Measurements from ENCODE around the gene ACAA2.
"Not testable (repeated sequence)": the region's sequence is repeated elsewhere in the genome, so short reads cannot be mapped to it uniquely, and the experiment has no call there.

ACAA2 gene

DNA sequence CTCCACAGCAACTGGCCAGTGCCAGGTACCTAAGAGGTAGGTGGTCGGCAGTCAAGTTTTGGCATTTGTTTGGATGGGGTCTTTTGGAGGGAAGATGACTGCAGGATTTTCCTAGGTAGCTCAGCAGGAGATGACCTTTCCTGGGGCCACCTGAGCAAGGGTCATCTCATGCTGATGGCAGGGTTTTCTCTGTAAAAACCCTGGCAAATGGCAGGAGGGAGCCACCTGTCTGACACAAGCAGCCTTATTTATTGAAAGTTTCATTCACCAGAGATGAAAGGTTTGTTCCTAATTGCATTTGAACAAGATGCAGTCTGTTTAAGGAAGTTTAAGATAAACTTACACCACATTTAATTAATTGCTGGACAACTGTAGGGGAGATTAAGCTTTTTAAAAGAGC lies 31.6 kb upstream of the ACAA2 start:
- DNase-seq (ENCODE audit: low spot score): no peak

GRCh38 chr18:49843778-49844625 lies 30.7 kb upstream of the ACAA2 start:
- DNase-seq (ENCODE audit: low spot score): no peak

DNA sequence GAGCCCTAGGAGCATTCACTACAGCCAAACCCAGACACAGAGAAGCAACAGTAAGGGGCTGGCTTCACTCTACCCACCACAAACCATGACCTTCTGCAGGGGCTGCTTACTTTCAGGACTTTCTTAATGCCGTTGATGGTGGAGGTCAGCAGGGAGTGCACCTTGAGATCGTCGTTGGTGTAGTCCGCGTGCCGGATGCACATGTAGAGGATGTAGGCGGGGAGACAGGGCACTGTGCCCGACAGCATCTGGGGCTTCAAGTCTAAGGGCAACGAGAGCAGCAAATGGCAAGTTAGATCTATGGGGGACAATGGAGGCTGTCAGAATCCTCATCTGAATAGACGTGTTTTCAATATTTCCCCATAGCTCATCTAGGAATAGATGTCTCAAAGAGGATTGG lies 29.8 kb upstream of the ACAA2 start:
- DNase-seq (ENCODE audit: low spot score): no peak

DNA sequence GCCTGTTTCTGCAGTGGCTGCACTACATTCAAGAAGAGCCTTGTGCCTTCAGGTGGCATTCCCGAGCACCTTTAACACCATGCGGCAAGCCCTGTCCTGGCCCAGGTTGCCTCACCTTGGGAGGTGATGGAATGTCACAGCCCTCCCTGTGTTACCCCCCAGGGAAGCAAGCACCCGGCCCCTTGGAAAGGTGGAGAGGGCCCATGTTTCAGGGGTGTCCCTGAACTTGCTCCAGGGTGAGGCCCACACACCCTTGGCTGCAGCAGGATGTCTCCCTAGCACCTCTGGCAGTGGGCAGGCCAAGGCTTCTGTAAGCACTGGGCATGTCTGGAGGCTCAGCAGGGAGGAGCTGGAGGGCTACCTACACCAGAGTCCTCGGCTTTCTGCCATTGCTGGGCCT lies 29.3 kb upstream of the ACAA2 start:
- no peak for DNase-seq (ENCODE audit: low spot score)

DNA sequence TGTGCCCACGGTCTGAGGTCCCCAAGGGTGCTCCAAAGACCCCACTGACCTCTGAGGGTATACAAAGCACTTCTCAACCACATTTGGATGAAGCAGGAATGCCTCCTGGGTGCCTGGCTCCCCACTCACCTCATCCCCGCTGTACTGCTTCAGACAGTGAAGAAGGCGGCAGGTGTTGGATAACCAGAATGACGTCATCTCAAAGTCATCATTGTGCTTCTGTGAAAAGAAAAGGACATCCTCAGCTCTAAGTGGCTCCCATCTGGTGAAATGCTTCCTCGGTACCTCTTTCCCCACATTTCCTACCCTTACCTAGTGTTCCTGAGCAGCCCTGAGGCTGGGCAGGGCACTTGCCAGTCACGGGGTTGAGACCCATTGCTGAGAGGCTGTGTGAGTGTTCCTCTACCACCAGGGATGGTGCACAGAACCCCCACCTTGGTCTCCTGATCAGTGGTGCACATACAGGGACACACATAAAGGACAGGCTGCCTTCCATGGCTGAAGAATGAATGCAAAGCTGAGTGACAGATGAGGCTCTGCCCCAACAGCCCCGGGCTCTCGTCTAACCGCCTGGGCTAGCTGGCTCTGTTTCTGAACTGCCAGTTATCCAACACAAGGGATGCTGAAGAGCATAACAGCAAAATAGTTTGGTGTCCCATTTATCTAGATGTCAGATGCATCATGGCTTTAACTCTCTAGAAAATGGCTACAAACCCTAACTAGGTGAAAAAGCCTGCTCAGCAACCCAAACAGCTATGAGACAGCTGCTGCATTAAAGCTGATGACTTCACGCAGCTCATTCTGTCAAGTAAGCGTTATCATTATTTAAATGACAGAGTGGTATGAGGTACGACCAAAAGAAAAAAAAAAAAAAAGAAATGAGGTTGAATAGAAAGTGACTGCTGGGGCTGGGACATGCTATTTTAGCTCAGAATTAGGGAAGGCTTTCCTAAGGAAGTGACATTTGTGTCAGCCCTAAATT lies 28.2 kb upstream of the ACAA2 start:
- DNase-seq (ENCODE audit: low spot score): no peak

DNA sequence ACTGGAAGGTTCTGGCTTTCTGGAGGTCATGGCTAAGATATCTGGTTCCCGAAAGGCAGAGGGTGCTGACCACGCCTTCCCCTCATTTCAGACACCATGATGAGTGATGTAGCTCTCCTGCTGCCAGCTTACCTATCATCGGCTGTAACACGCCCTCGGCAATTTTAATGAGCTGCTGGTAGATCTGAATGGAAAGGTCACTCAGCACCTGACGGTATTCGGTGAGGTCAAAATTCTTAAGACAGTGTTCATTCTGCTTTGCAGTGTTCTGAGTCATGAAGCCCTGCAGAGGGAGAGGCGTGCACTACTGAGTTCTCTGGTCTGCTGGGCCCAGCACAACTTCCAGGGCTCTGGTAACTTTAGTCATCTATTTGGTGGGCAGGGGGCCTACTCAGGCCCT lies 25.7 kb upstream of the ACAA2 start:
- no peak for DNase-seq (ENCODE audit: low spot score)

- no peak for DNase-seq (ENCODE audit: low spot score)
Measured at GRCh38 chr18:49838381-49838780, 25.0 kb upstream of the ACAA2 start.

DNA sequence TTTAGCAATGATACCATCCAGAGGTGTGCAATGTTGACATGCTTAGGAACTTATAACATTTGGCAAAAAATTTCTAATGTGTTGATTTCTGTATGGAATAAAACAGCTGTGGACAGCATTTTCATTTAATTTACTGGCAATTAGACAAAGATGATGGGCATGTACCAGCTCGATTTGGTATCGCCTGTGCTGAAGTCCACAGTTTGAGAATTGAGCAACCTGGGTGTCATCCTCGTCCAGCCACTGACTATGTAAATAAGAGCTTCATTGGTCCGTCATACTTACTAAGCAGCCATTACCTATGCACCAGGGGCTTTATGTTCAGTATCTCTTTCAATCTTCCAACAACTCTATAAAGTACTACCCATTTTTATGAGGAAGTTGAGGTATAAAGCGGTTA lies 24.6 kb upstream of the ACAA2 start:
- no peak for DNase-seq (ENCODE audit: low spot score)

DNA sequence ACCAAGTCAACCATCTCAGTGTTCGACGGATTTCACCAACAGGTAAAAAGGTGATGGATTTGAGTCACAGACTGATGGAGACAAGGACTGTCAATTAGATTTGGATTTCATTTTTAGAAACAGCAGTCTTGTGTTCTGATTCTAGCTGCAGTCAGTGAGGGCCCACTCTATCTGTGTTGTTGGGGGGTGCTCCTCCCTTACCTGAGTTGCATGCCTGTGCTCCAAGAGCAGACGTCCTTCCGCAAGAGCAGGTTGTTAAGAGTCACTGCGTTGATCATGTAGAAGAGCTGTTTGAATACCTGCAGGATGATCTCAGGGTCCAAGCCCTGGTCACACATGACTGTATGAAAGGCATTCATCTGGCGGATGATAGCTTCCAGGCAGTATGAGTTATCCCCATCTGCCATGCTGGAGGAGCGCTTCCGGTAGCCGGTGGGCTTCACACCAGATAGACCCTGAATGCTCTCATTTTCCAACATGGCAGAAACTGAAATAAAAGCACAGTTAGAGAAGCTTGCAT lies 24.0 kb upstream of the ACAA2 start:
- DNase-seq (ENCODE audit: low spot score): not testable (repeated sequence)

DNA sequence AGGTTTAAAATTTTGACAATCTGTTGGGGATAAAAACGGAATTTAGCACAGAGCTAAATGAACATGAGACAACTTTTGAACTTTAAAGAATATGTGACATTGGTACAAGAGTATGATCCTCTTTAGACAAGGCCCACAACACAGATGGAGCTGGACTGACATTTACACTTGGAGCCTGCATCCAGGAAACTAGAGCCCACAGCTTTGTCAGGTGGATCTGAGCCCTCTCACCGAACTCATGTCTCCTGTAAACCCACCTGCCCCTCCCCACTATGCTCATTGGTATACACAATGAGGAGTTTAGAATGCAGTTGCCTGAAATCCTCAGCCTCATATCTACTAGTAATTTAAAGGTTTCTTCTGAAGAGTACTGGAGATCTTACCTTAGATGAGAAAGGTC lies 22.1 kb upstream of the ACAA2 start:
- DNase-seq (ENCODE audit: low spot score): no peak

DNA sequence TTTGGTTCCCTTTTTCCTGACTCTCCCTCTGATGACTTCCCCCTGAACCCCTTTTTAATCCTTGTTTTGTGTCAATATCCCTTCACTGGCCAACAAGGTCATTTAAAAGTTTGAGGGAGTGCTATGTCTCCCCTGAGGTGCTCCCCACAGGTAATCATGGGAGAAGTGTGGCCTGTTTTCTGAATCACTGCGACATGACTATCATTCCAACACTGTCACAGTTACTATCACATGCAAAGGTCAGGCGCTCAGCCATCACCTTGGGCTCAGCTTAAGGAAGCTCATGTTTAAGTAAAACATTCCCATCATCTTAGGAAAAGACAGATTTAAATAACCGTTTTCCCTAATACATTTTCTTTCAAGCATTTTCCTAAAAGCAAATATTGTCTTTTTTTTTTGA lies 20.9 kb upstream of the ACAA2 start:
- no peak for DNase-seq (ENCODE audit: low spot score)

DNA sequence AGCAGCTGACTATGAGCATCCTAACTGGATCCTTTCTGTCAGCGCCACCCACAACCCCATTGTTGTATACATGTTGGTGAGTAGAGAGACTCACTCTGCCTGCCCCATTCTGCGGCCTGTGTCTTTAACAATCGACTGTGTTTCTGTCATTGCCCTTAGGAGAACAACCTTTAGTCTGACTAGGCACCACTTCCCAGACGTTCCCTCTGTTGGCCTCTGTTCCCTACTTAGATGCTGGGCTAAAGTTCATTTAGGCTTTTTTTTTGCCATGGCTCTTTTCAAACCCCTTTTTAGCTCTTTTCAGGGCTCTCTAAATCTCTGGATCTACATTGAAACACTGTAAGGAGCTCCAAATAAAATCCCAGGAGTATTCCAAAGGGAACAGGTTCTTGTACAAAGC lies 20.5 kb upstream of the ACAA2 start:
- DNase-seq (ENCODE audit: low spot score): no peak

DNA sequence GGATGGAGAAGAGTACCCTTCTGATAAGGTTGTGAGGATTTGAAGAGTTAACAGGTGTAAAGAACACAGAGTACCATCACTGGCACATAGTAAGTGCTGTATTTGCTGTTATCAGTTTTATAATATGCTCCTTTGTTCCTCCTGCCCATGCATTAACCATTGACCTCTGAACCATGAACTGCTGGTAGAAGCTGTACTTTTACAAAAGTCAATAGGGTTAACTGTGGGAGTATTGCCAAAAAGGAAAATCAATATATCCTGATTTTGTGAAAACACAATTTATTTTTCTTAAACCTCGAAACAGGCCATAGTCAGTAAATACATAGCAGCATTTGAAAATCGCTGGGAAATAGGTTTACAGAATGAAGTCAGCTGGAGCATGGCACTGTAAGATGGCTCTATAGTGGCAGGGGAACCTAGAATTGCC lies 18.9 kb upstream of the ACAA2 start:
- DNase-seq (ENCODE audit: low spot score): no peak

DNA sequence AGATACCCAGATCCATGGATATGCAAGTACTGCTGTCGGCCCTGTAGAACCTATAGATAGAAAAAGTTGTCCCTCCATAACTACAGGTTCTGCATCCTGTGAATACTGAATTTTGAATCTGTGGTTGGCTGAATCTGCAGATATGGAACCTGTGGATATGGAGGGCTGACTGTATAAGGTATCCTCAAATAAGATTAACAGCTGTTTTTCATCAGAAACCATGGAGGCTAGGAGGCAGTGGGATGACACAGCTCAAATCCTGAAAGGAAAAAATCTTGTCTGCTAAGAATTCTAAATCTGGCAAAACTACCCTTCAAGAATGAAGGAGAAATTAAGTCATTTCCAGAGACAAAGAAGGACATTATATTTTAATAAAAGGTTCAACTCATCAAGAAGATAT lies 14.7 kb upstream of the ACAA2 start:
- DNase-seq (ENCODE audit: low spot score): no peak

- peak; percentile 27 for DNase-seq (ENCODE audit: low spot score)
Measured at GRCh38 chr18:49819823-49820671, 6.7 kb upstream of the ACAA2 start.

- DNase-seq (ENCODE audit: low spot score): no peak
Measured at GRCh38 chr18:49819071-49819662, 5.8 kb upstream of the ACAA2 start.

DNA sequence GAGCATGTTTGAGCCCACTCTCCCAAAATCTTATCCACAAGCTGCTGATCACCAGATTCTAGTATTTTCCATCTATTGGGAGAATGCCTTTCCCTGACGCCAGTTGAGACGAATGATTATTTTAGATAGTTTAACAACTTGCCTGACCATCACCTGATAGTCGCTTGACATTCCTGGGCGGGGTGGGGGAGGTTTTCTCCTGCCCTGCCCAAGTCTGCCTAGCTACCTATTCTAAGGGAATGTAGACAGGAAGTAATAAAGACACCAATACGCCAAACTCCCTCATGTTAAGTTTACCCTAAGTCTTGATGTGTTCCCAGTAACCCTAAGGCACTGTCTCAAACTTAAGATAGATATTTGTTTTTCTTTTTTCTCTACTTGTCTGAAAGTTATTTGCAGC lies 4.6 kb upstream of the ACAA2 start:
- DNase-seq (ENCODE audit: low spot score): no peak

GRCh38 chr18:49815927-49816326 lies 2.6 kb upstream of the ACAA2 start:
- DNase-seq (ENCODE audit: low spot score): no peak

- DNase-seq (ENCODE audit: low spot score): no peak
Measured at GRCh38 chr18:49814147-49814499, 790 bp upstream of the ACAA2 start.

DNA sequence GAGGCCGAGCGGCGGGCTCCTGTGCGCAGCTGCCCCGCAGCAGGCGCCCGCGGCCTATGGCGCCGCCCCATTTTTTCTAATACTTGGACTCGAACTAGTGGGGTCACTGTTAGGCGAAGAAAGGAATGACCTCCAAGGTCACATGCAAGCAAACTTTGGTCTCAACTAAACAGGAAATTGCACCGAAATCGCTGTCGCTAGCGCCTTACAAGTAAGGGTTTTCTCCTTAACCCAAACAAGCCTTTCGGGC lies 339 bp downstream of the ACAA2 start:
- peak; percentile 25 for DNase-seq (ENCODE audit: low spot score)

DNA sequence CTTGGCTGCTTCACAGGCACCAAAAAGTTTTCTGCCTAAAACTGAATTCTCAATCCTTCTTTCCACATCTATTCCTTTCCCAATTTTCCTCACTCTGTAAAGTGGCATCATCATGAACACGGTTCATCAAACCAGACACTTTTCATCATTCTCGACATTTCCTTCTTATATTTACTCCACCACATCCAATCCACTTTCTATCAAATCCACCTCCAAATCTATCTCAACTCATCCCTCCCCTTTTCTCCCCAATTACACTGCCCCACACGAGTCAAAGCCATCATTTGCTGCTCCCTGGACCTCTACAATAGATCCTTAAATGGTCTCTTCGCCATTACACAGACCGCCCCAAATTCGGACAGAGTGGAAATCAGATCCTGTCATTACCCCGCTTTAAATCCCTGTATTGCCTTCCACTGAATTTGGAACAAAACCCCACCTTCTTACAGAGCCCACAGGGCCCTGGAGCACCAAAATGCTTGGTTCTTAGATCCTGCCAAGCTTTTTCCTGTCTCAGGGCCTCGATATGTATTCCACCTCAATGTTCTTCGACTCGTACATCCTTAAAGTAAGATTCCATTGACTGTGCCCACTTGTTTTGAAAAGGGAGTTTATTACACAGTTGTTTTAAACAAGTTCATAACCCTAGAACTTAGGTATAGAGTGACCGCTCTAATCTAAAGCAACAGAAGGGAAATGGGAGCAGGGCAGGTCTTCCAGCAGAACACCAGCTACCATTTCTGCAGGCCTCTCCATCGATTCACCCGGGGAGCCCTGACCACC lies 856 bp downstream of the ACAA2 start:
- no peak for DNase-seq (ENCODE audit: low spot score)

Data from hematopoietic multipotent progenitor cell treated with erythropoietin and hydrocortisone succinate and interleukin-3 and kit ligand, for 17 days (in vitro differentiated cells).